T-helper 1 cell treated with Interleukin-12 subunit alpha and Interleukin-12 subunit beta and Interleukin-4 antibody, amounts not matched to agents 30 μg/mL and 1 μg/mL, for 36 hours (primary cell): ENCODE data around the gene NLRP3.

Source experiments
- H3K27ac Mint-ChIP-seq: one replicate; pipeline ENCODE4 v1.8.0; 2021; ENCODE audit warnings: mild to moderate bottlenecking, mixed read lengths
- H3K27me3 Mint-ChIP-seq: one replicate; pipeline ENCODE4 v1.8.0; 2021; ENCODE audit warnings: low read depth, mixed read lengths
- H3K36me3 Mint-ChIP-seq: one replicate; pipeline ENCODE4 v1.8.0; 2021; ENCODE audit warnings: low read depth, mixed read lengths
- H3K4me1 Mint-ChIP-seq: one replicate; pipeline ENCODE4 v1.8.0; 2021; ENCODE audit warnings: low read depth, mixed read lengths
- H3K4me3 Mint-ChIP-seq: one replicate; pipeline ENCODE4 v1.8.0; 2021; ENCODE audit warnings: mild to moderate bottlenecking, moderate library complexity, mixed read lengths
- H3K9me3 Mint-ChIP-seq: one replicate; pipeline ENCODE4 v1.8.0; 2021; ENCODE audit warnings: mixed read lengths

NLRP3 gene

GRCh38 chr1:247440001-247440620 is 24.1 kb downstream of the NLRP3 start:
- no peaks in the 10 kb centered on the region for H3K9me3 Mint-ChIP-seq
- H3K27ac Mint-ChIP-seq, result no peak overlapping the region
- no peaks in the 10 kb centered on the region for H3K36me3 Mint-ChIP-seq

GRCh38 chr1:247441606-247442005 is 25.6 kb downstream of the NLRP3 start:
- Mint-ChIP-seq H3K36me3 (no peaks in the 10 kb centered on the region), H3K27me3 (no peaks in the 10 kb centered on the region), H3K4me1 (no peaks in the 10 kb centered on the region), H3K9me3 (no peaks in the 10 kb centered on the region), H3K4me3 (no peak overlapping the region), H3K27ac (no peak overlapping the region)

More at GRCh38 chr1:247440001-247440620, 24.1 kb downstream of the NLRP3 start:
- H3K4me1 Mint-ChIP-seq, result no peaks in the 10 kb centered on the region
- H3K4me3 Mint-ChIP-seq, result no peak overlapping the region
- H3K27me3 Mint-ChIP-seq, result no peaks in the 10 kb centered on the region

GRCh38 chr1:247442164-247442563 is 26.2 kb downstream of the NLRP3 start:
- Mint-ChIP-seq H3K4me3 (no peak overlapping the region), H3K4me1 (no peaks in the 10 kb centered on the region), H3K36me3 (no peaks in the 10 kb centered on the region), H3K27ac (no peak overlapping the region), H3K9me3 (no peaks in the 10 kb centered on the region), H3K27me3 (no peaks in the 10 kb centered on the region)

- Mint-ChIP-seq H3K36me3 (no peaks in the 10 kb centered on the region), H3K4me1 (no peaks in the 10 kb centered on the region), H3K27me3 (no peaks in the 10 kb centered on the region), H3K9me3 (no peaks in the 10 kb centered on the region), H3K4me3 (no peak overlapping the region), H3K27ac (no peak overlapping the region)
Observed at GRCh38 chr1:247443641-247444040, 27.7 kb downstream of the NLRP3 start.

GRCh38 chr1:247444571-247444970 is 28.6 kb downstream of the NLRP3 start:
- H3K27ac Mint-ChIP-seq, result no peak overlapping the region
- H3K9me3 Mint-ChIP-seq, result no peaks in the 10 kb centered on the region
- no peaks in the 10 kb centered on the region for H3K27me3 Mint-ChIP-seq
- H3K4me1 Mint-ChIP-seq, result no peaks in the 10 kb centered on the region
- H3K36me3 Mint-ChIP-seq, result no peaks in the 10 kb centered on the region
- no peak overlapping the region for H3K4me3 Mint-ChIP-seq

- no peaks in the 10 kb centered on the region for H3K27me3 Mint-ChIP-seq
- no peak overlapping the region for H3K4me3 Mint-ChIP-seq
- H3K9me3 Mint-ChIP-seq, result no peaks in the 10 kb centered on the region
- H3K27ac Mint-ChIP-seq, result no peak overlapping the region
- H3K36me3 Mint-ChIP-seq, result no peaks in the 10 kb centered on the region
- no peaks in the 10 kb centered on the region for H3K4me1 Mint-ChIP-seq
Observed at GRCh38 chr1:247445526-247446356, 29.8 kb downstream of the NLRP3 start.

- Mint-ChIP-seq H3K4me1 (no peaks in the 10 kb centered on the region), H3K27ac (no peak overlapping the region), H3K9me3 (no peaks in the 10 kb centered on the region), H3K36me3 (no peaks in the 10 kb centered on the region), H3K4me3 (no peak overlapping the region), H3K27me3 (no peaks in the 10 kb centered on the region)
Observed at GRCh38 chr1:247447162-247447909, 31.4 kb downstream of the NLRP3 start.

GRCh38 chr1:247448107-247448791 is 32.3 kb downstream of the NLRP3 start:
- no peaks in the 10 kb centered on the region for H3K27me3 Mint-ChIP-seq
- H3K27ac Mint-ChIP-seq, result no peak overlapping the region
- H3K9me3 Mint-ChIP-seq, result no peaks in the 10 kb centered on the region
- no peaks in the 10 kb centered on the region for H3K36me3 Mint-ChIP-seq
- H3K4me1 Mint-ChIP-seq, result no peaks in the 10 kb centered on the region
- H3K4me3 Mint-ChIP-seq, result no peak overlapping the region

- Mint-ChIP-seq H3K9me3 (no peaks in the 10 kb centered on the region), H3K4me1 (no peaks in the 10 kb centered on the region), H3K27ac (no peak overlapping the region), H3K27me3 (peaks cover 3% of the 10 kb centered on the region), H3K36me3 (no peaks in the 10 kb centered on the region), H3K4me3 (no peak overlapping the region)
Observed at GRCh38 chr1:247451388-247452010, 35.5 kb downstream of the NLRP3 start.

- Mint-ChIP-seq H3K4me1 (no peaks in the 10 kb centered on the region), H3K4me3 (no peak overlapping the region), H3K27me3 (peaks cover 8% of the 10 kb centered on the region), H3K36me3 (no peaks in the 10 kb centered on the region), H3K9me3 (no peaks in the 10 kb centered on the region), H3K27ac (no peak overlapping the region)
Observed at GRCh38 chr1:247452447-247453039, 36.6 kb downstream of the NLRP3 start.

- Mint-ChIP-seq H3K27ac (no peak overlapping the region), H3K36me3 (no peaks in the 10 kb centered on the region), H3K4me3 (no peak overlapping the region), H3K27me3 (peaks cover 8% of the 10 kb centered on the region), H3K9me3 (no peaks in the 10 kb centered on the region), H3K4me1 (no peaks in the 10 kb centered on the region)
Observed at GRCh38 chr1:247453245-247453644, 37.3 kb downstream of the NLRP3 start.

GRCh38 chr1:247453997-247454396 is 38.0 kb downstream of the NLRP3 start:
- H3K36me3 Mint-ChIP-seq, result no peaks in the 10 kb centered on the region
- no peaks in the 10 kb centered on the region for H3K4me1 Mint-ChIP-seq
- H3K4me3 Mint-ChIP-seq, result no peak overlapping the region
- H3K27me3 Mint-ChIP-seq, result peaks cover 8% of the 10 kb centered on the region
- no peaks in the 10 kb centered on the region for H3K9me3 Mint-ChIP-seq
- H3K27ac Mint-ChIP-seq, result no peak overlapping the region

- peaks cover 8% of the 10 kb centered on the region for H3K27me3 Mint-ChIP-seq
Observed at GRCh38 chr1:247456021-247456420, 40.0 kb downstream of the NLRP3 start.

More at GRCh38 chr1:247456021-247456420, 40.0 kb downstream of the NLRP3 start:
- Mint-ChIP-seq H3K27ac (no peak overlapping the region), H3K4me3 (no peak overlapping the region), H3K9me3 (no peaks in the 10 kb centered on the region), H3K4me1 (no peaks in the 10 kb centered on the region), H3K36me3 (no peaks in the 10 kb centered on the region)
